ENCODE results near the gene PLA2G2D.

- TF ChIP-seq CTCF (conservative IDR thresholded peaks at IDR 0.05; ENCODE audit: low read depth in 2 of 2), result no peak
- no peak for TF ChIP-seq REST (IDR thresholded peaks at IDR 0.05; ENCODE audit: unreplicated experiment)
- TF ChIP-seq CREB1 (CRISPR knock-in tag; IDR thresholded peaks at IDR 0.05; ENCODE audit: low read depth), result no peak
These were observed 19.8 kb downstream of the PLA2G2D start for GRCh38 chr1:20099533-20099932.

Measured in GM23338 (cell line).